Activated CD8-positive, alpha-beta T cell treated with anti-CD3 and anti-CD28 coated beads for 36 hours (primary cell): ENCODE data around the gene ATRAID. TPM values are rescaled to one million over a fixed set of nuclear protein-coding genes. Genes with fewer than 3 reads are reported as not detected.

Experiments
- ATAC-seq: fragments of 200-7000 bp; cut with Tn5 transposase; one replicate; pipeline ENCODE4 v1.10.0; 2021; ENCODE audit warnings: mild to moderate bottlenecking, moderate library complexity
- CTCF ChIA-PET: fragments of 350-600 bp; sonication (Branson Sonifier 250); formaldehyde crosslinking; loops from one replicate; lab custom pipeline; 2021; ENCODE audit warnings: antibody characterized with exemption; lab: Charles Lee
- POLR2A ChIA-PET: fragments of 350-600 bp; sonication (Branson Sonifier 250); formaldehyde crosslinking; loops from one replicate; lab custom pipeline; 2021; ENCODE audit warnings: antibody characterized with exemption; lab: Charles Lee
- DNase-seq: peaks from one replicate; pipeline ENCODE4 v3.0.0-alpha.2; 2020
- H3K27ac Mint-ChIP-seq: one replicate; pipeline ENCODE4 v1.8.0; 2021; ENCODE audit warnings: mild to moderate bottlenecking, mixed read lengths
- H3K27me3 Mint-ChIP-seq: one replicate; pipeline ENCODE4 v1.8.0; 2021; ENCODE audit warnings: mixed read lengths
- H3K36me3 Mint-ChIP-seq: one replicate; pipeline ENCODE4 v1.8.0; 2021; ENCODE audit warnings: low read depth, mixed read lengths
- H3K4me1 Mint-ChIP-seq: one replicate; pipeline ENCODE4 v1.8.0; 2021; ENCODE audit warnings: low read depth, mixed read lengths
- H3K4me3 Mint-ChIP-seq: one replicate; pipeline ENCODE4 v1.8.0; 2021; ENCODE audit warnings: mild to moderate bottlenecking, moderate library complexity, mixed read lengths
- H3K9me3 Mint-ChIP-seq: one replicate; pipeline ENCODE4 v1.8.0; 2021; ENCODE audit warnings: mixed read lengths
- CTCF ChIP-seq: fragments of 200-600 bp; IDR thresholded peaks from one replicate; pipeline ENCODE4 v1.8.0; 2022; ENCODE audit warnings: antibody characterized with exemption, mild to moderate bottlenecking
- intact Hi-C: fragments of 100-400 bp; cut with micrococcal nuclease; formaldehyde crosslinking; loops from one replicate; pipeline ENCODE4 v1.10.0; 2022
- total RNA-seq, 2 experiments: library from RNA; stranded (reverse); gene quantifications; one replicate each; pipeline ENCODE4 v1.2.3, GENCODE V29; 2021

ATRAID gene
- total RNA-seq, 2 experiments from 2014 or later: 62.6 to 65.2 TPM

DNA sequence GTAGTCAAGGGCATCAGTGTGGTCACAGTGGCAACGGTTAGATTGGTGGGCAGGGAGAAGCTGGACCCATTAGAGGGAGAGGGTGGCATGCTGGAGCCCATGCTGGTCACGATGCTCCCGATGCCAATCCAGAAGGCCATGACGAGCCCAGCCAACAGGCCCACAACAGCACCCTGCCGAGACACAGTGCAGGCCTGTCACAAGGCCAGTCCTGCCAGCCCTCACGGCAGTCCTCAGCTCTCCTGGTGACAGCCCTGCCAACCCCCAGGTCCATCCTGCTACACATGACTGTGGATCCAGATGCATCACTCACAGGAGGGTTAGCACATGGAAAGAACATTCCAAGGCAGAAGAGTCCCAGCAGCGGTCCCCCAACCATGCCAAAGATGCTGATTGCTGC is 10.2 kb upstream of the ATRAID start:
- ATAC-seq (no peak), DNase-seq (no peak)
- Mint-ChIP-seq H3K27ac (no peak overlapping the region), H3K4me3 (no peak overlapping the region), H3K4me1 (no peaks in the 10 kb centered on the region), H3K36me3 (peaks cover 23% of the 10 kb centered on the region), H3K9me3 (no peaks in the 10 kb centered on the region), H3K27me3 (no peaks in the 10 kb centered on the region)
- intact Hi-C loops: no loop called here
- TF ChIP-seq CTCF: no peak
- POLR2A ChIA-PET: interaction anchor here (1.3 to 1.7 kb wide), 3 partner anchors 8 to 35 kb away, joined by 3 to 4 read pairs (median 4); no protein-coding TSS in a partner anchor
- CTCF ChIA-PET: interaction anchor here (1.0 kb wide), 1 partner anchor 10 kb away, joined by 4 read pairs; no protein-coding TSS in a partner anchor

- Mint-ChIP-seq H3K4me3 (no peak overlapping the region), H3K36me3 (peaks cover 28% of the 10 kb centered on the region), H3K27ac (no peak overlapping the region), H3K4me1 (peaks cover 5% of the 10 kb centered on the region), H3K9me3 (no peaks in the 10 kb centered on the region), H3K27me3 (no peaks in the 10 kb centered on the region)
- ChIA-PET POLR2A (no interaction called here), CTCF (interaction anchor here (1.0 kb wide), 1 partner anchor 8 kb away, joined by 3 read pairs; no protein-coding TSS in a partner anchor)
- intact Hi-C loops: no loop called here
- ATAC-seq (no peak), DNase-seq (no peak)
- no peak for TF ChIP-seq CTCF
Observed at GRCh38 chr2:27202854-27203253, 9.0 kb upstream of the ATRAID start.

- no peak for TF ChIP-seq CTCF
- Mint-ChIP-seq H3K27ac (no peak overlapping the region), H3K36me3 (peaks cover 36% of the 10 kb centered on the region), H3K9me3 (no peaks in the 10 kb centered on the region), H3K4me1 (peaks cover 6% of the 10 kb centered on the region), H3K27me3 (no peaks in the 10 kb centered on the region), H3K4me3 (no peak overlapping the region)
- POLR2A ChIA-PET: interaction anchor here (1.1 kb wide), 1 partner anchor 20 kb away, joined by 3 read pairs; no protein-coding TSS in a partner anchor
- CTCF ChIA-PET: interaction anchor here (0.6 to 1.0 kb wide), 2 partner anchors 9 to 70 kb away, joined by 3 read pairs; no protein-coding TSS in a partner anchor
- ATAC-seq (no peak), DNase-seq (no peak)
- intact Hi-C loops: no loop called here
Observed at GRCh38 chr2:27203741-27204140, 8.1 kb upstream of the ATRAID start.

GRCh38 chr2:27204566-27204965 is 7.3 kb upstream of the ATRAID start:
- Mint-ChIP-seq H3K27ac (no peak overlapping the region), H3K4me3 (no peak overlapping the region), H3K27me3 (no peaks in the 10 kb centered on the region), H3K9me3 (no peaks in the 10 kb centered on the region), H3K4me1 (peaks cover 13% of the 10 kb centered on the region), H3K36me3 (peaks cover 38% of the 10 kb centered on the region)
- CTCF ChIA-PET: no interaction called here
- POLR2A ChIA-PET: interaction anchor here (0.6 to 1.1 kb wide), 2 partner anchors 19 to 776 kb away, joined by 3 read pairs; no protein-coding TSS in a partner anchor
- intact Hi-C loops: no loop called here
- DNase-seq (no peak), ATAC-seq (no peak)
- no peak for TF ChIP-seq CTCF

DNA sequence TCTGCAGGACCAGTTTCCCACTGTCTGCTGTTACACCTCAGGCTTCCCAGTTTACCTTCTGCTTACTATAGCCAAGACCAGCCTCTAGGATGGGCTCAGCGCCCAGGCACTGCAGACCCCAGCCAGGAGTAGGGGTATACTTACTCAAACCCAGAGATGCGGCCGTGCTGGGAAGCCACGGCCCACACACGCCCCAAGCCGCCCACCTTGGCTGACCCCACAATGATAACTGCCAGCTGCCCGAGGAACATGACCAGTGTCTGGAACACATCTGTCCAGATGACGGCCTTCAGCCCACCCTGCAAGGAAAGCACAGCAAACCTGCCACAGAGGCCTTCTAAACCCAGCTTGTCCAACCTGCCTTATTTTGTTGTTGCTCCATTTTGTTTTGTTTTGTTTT is 6.6 kb upstream of the ATRAID start:
- no peak overlapping the region for H3K27ac Mint-ChIP-seq
- peaks cover 19% of the 10 kb centered on the region for H3K4me1 Mint-ChIP-seq
- ATAC-seq: no peak
- intact Hi-C loops: no loop called here
- no peak for DNase-seq
- no peak for TF ChIP-seq CTCF
- ChIA-PET CTCF (interaction anchor here (1.1 kb wide), 1 partner anchor 74 kb away, joined by 3 read pairs; no protein-coding TSS in a partner anchor), POLR2A (no interaction called here)
- no peak overlapping the region for H3K4me3 Mint-ChIP-seq
- peaks cover 42% of the 10 kb centered on the region for H3K36me3 Mint-ChIP-seq
- no peaks in the 10 kb centered on the region for H3K9me3 Mint-ChIP-seq
- no peaks in the 10 kb centered on the region for H3K27me3 Mint-ChIP-seq
